ENCODE results near the gene ASCL5. TPM values are rescaled to one million over a fixed set of nuclear protein-coding genes. Genes with fewer than 3 reads are reported as not detected.

The ASCL5 gene
- total RNA-seq, 1 experiment from 2014 or later: not detected

DNA sequence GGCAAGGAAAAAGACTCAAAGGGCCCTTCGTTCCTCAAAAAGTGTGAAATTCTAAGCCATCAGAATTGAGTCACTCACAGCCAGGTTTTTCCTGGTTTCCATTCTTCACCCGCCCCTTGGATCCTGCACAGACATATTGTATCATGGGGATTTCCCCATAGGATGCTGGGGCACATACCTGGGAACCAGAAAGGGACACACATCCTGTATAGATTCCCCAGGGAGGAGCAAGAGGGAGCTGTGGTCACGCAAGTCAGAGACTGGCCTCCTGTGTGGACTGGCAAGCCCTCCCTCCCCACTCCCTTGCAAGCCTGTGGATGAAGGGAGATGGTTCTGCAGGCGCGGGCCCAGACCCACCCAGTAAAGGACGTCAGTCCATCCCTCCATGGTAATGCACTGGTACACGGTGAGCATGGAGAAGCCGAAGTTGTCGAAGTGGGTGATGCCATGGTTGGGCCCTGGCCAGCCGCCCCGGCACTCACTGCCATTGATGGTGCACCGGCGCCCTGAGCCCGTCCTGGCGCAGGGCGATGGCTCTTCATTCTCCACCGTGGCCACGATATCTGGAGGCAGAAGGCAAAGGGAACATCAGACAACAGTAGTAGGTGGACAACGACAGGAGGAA, 38.0 kb downstream of the ASCL5 start:
- Histone ChIP-seq H3K27ac (no peak overlapping the region), H3K9me3 (replicated peaks) (no peaks in the 10 kb centered on the region; the same call in 1 of the 2 replicates), H3K4me1 (replicated peaks) (no peaks in the 10 kb centered on the region), H3K27me3 (replicated peaks) (peaks cover 2% of the 10 kb centered on the region; the same call in 1 of the 2 replicates), H3K4me3 (no peak overlapping the region), H3K36me3 (no peaks in the 10 kb centered on the region)
- no peak for DNase-seq (ENCODE audit: low read depth in 1 of 2, low spot score in 2 of 2)

- Histone ChIP-seq H3K27ac (no peak overlapping the region), H3K4me1 (replicated peaks) (no peaks in the 10 kb centered on the region), H3K4me3 (no peak overlapping the region), H3K9me3 (replicated peaks) (no peaks in the 10 kb centered on the region; the same call in 1 of the 2 replicates), H3K36me3 (no peaks in the 10 kb centered on the region), H3K27me3 (replicated peaks) (peaks cover 8% of the 10 kb centered on the region; the same call in 1 of the 2 replicates)
- DNase-seq (ENCODE audit: low read depth in 1 of 2, low spot score in 2 of 2): no peak
Observed at GRCh38 chr1:201088395-201088794, 38.6 kb downstream of the ASCL5 start.

DNA sequence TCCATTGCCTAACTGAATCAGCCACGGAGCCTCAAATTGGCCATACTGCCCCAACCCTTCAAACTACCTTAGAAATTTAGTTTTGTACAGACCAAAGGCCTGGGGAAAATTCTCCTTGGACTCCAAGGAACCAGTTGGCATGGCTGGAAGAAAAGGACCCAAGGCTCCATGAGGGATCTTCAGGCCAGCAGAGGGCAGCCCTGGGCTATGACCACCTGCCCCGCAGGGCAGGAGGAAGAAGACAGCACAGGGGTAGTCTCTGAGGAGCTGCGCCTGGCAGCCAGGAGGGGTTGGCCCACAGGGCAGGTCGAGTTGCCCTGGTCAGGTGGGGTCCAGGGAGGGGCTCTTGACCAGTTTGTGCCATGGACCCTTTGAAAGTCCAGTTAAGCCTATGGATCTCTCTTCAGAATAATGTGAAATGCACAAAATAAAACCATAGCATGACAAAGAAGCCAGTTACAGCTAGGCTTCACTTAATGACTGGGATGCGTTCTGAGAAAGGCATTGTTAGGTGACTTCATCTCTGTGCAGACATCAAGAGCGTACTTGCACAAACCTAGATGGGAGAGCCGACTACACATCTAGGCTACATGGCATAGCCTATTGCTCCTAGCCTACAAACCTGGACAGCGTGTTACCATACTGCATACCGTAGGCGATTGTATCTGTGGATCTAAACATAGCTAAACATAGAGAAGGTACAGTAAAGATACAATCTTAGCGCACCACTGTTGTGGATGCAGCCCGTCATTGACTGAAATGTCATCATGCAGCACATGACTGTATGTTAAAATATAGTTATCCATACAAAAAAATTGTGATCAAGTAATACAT, 40.9 kb downstream of the ASCL5 start:
- no peaks in the 10 kb centered on the region for H3K4me1 ChIP-seq (replicated peaks)
- peaks cover 8% of the 10 kb centered on the region; the same call in 1 of the 2 replicates for H3K27me3 ChIP-seq (replicated peaks)
- no peak overlapping the region for H3K27ac ChIP-seq
- no peaks in the 10 kb centered on the region; the same call in 1 of the 2 replicates for H3K9me3 ChIP-seq (replicated peaks)
- H3K36me3 ChIP-seq: no peaks in the 10 kb centered on the region
- DNase-seq (ENCODE audit: low read depth in 1 of 2, low spot score in 2 of 2): peak; percentile 38 to 55
- H3K4me3 ChIP-seq: no peak overlapping the region

- Histone ChIP-seq H3K4me3 (no peak overlapping the region), H3K9me3 (replicated peaks) (no peaks in the 10 kb centered on the region; the same call in 1 of the 2 replicates), H3K27me3 (replicated peaks) (peaks cover 8% of the 10 kb centered on the region; the same call in 1 of the 2 replicates), H3K4me1 (replicated peaks) (no peaks in the 10 kb centered on the region), H3K27ac (no peak overlapping the region), H3K36me3 (no peaks in the 10 kb centered on the region)
- no peak for DNase-seq (ENCODE audit: low read depth in 1 of 2, low spot score in 2 of 2)
Observed at GRCh38 chr1:201084295-201084694, 42.7 kb downstream of the ASCL5 start.

GRCh38 chr1:201083741-201084140, 43.2 kb downstream of the ASCL5 start:
- DNase-seq (ENCODE audit: low read depth in 1 of 2, low spot score in 2 of 2): no peak
- H3K27ac ChIP-seq: no peak overlapping the region
- no peak overlapping the region for H3K4me3 ChIP-seq
- no peaks in the 10 kb centered on the region for H3K36me3 ChIP-seq
- H3K9me3 ChIP-seq (replicated peaks): no peaks in the 10 kb centered on the region; the same call in 1 of the 2 replicates
- H3K4me1 ChIP-seq (replicated peaks): no peaks in the 10 kb centered on the region
- H3K27me3 ChIP-seq (replicated peaks): peaks cover 8% of the 10 kb centered on the region; the same call in 1 of the 2 replicates

DNA sequence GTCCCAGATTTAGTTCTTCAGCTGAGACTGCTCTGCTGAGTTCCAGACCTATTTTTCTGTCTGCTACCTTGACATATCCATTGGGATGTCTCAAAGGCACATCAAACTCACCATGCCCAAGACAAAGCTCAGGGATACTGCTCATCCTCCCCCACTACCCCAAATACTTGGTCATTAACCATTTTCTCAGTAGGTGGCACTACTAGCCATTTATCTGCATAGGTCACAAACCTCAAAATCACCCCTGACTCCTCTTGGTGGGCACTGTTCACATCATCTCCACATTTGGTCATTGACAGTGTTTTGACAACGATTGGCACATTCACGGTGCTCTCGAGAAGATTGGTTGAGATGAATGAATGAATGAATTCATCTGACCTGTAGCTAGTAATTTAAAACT, 46.8 kb downstream of the ASCL5 start:
- H3K4me1 ChIP-seq (replicated peaks): no peaks in the 10 kb centered on the region
- H3K27me3 ChIP-seq (replicated peaks): peaks cover 8% of the 10 kb centered on the region; the same call in 1 of the 2 replicates
- H3K4me3 ChIP-seq: no peak overlapping the region
- no peak for DNase-seq (ENCODE audit: low read depth in 1 of 2, low spot score in 2 of 2)
- H3K9me3 ChIP-seq (replicated peaks): no peaks in the 10 kb centered on the region; the same call in 1 of the 2 replicates
- no peak overlapping the region for H3K27ac ChIP-seq
- no peaks in the 10 kb centered on the region for H3K36me3 ChIP-seq

- Histone ChIP-seq H3K4me3 (no peak overlapping the region), H3K9me3 (replicated peaks) (no peaks in the 10 kb centered on the region), H3K27me3 (replicated peaks) (no peaks in the 10 kb centered on the region), H3K4me1 (replicated peaks) (peaks cover under 1% of the 10 kb centered on the region), H3K27ac (no peak overlapping the region), H3K36me3 (no peaks in the 10 kb centered on the region)
- no peak for DNase-seq (ENCODE audit: low read depth in 1 of 2, low spot score in 2 of 2)
Observed at GRCh38 chr1:201077736-201078135, 49.2 kb downstream of the ASCL5 start.

- Histone ChIP-seq H3K27ac (no peak overlapping the region), H3K27me3 (replicated peaks) (no peaks in the 10 kb centered on the region), H3K36me3 (no peaks in the 10 kb centered on the region), H3K9me3 (replicated peaks) (no peaks in the 10 kb centered on the region), H3K4me1 (replicated peaks) (peaks cover 7% of the 10 kb centered on the region), H3K4me3 (no peak overlapping the region)
- no peak for DNase-seq (ENCODE audit: low read depth in 1 of 2, low spot score in 2 of 2)
Observed at GRCh38 chr1:201077116-201077515, 49.9 kb downstream of the ASCL5 start.

DNA sequence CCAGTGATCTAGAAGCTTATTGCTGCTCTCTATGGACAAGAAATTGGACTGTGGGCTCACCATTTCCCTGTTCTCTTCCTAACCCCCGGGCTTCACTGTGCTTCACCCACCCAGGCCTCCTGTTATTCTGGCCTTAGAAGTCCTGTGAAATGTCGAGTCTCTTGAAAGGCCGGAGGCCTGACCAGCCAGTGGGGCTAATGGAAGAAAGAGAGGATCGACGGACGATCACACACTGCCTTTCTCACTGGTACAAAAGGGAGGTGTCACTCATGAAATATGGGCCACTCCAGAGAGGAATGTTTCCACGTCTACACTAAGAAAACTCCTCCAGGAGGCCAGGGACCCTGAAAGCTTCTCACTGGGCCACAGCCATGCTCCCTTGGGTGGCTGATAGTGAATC, 50.9 kb downstream of the ASCL5 start:
- Histone ChIP-seq H3K9me3 (replicated peaks) (no peaks in the 10 kb centered on the region), H3K36me3 (no peaks in the 10 kb centered on the region), H3K27ac (no peak overlapping the region), H3K4me1 (replicated peaks) (peaks cover 11% of the 10 kb centered on the region), H3K27me3 (replicated peaks) (no peaks in the 10 kb centered on the region), H3K4me3 (no peak overlapping the region)
- DNase-seq (ENCODE audit: low read depth in 1 of 2, low spot score in 2 of 2): no peak

GRCh38 chr1:201074018-201074417, 53.0 kb downstream of the ASCL5 start:
- no peaks in the 10 kb centered on the region for H3K27me3 ChIP-seq (replicated peaks)
- no peak for DNase-seq (ENCODE audit: low read depth in 1 of 2, low spot score in 2 of 2)

DNA sequence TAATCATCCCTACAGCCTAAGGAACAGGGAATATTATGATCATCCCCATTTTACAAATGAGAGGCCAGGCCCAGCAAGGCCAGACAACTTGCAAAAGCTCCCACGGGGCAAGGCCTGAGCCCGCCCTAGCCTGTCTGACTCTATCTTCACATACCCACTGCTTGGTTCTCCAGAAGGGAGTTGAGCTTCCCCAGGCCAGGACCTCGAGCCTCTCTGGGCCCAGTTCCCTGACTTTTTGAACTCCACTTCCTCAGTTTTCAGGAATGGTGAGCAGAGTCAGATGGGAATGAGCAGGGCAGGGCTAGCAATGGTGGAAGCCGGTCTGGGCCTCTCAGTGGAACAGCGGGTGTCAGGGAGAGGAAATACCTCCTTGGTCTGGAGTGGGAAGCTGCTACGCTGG, 54.1 kb downstream of the ASCL5 start:
- no peak for DNase-seq (ENCODE audit: low read depth in 1 of 2, low spot score in 2 of 2)
- peaks cover 11% of the 10 kb centered on the region for H3K4me1 ChIP-seq (replicated peaks)
- H3K9me3 ChIP-seq (replicated peaks): no peaks in the 10 kb centered on the region
- H3K27me3 ChIP-seq (replicated peaks): no peaks in the 10 kb centered on the region
- H3K27ac ChIP-seq: no peak overlapping the region
- H3K4me3 ChIP-seq: no peak overlapping the region
- H3K36me3 ChIP-seq: no peaks in the 10 kb centered on the region

More at GRCh38 chr1:201074018-201074417, 53.0 kb downstream of the ASCL5 start:
- Histone ChIP-seq H3K27ac (no peak overlapping the region), H3K9me3 (replicated peaks) (no peaks in the 10 kb centered on the region), H3K4me3 (no peak overlapping the region), H3K36me3 (no peaks in the 10 kb centered on the region), H3K4me1 (replicated peaks) (peaks cover 11% of the 10 kb centered on the region)

DNA sequence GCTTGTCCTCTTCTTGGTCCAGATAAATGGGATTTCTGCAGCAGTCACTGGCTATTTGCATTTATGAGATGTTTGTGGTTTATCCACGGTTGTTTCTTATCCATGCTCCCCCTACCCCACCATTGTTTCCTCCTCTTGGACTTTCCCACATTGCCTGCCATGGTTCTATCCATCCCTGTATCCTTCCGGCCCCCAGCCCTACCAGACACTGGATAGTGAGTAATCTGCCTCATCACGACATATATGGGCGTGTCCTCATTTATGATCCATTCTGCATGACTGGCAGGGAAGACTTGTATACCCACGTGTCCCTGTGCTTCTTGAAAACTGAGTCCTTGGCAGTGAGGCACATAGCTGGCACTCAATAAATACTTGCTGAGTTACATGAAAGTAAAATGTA, 54.8 kb downstream of the ASCL5 start:
- no peaks in the 10 kb centered on the region for H3K9me3 ChIP-seq (replicated peaks)
- no peak overlapping the region for H3K27ac ChIP-seq
- H3K27me3 ChIP-seq (replicated peaks): no peaks in the 10 kb centered on the region
- H3K4me1 ChIP-seq (replicated peaks): peaks cover 11% of the 10 kb centered on the region
- no peak overlapping the region for H3K4me3 ChIP-seq
- peak; percentile 23 to 59 for DNase-seq (ENCODE audit: low read depth in 1 of 2, low spot score in 2 of 2)
- no peaks in the 10 kb centered on the region for H3K36me3 ChIP-seq

- Histone ChIP-seq H3K27ac (no peak overlapping the region), H3K4me3 (no peak overlapping the region), H3K27me3 (replicated peaks) (0 out of 2 replicates have a peak, but pooled peaks cover 6% of the 10 kb centered on the region), H3K9me3 (replicated peaks) (no peaks in the 10 kb centered on the region), H3K36me3 (no peaks in the 10 kb centered on the region), H3K4me1 (replicated peaks) (peaks cover 11% of the 10 kb centered on the region)
- no peak for DNase-seq (ENCODE audit: low read depth in 1 of 2, low spot score in 2 of 2)
Observed at GRCh38 chr1:201069636-201070035, 57.3 kb downstream of the ASCL5 start.

- no peak for DNase-seq (ENCODE audit: low read depth in 1 of 2, low spot score in 2 of 2)
- no peak overlapping the region for H3K4me3 ChIP-seq
- no peaks in the 10 kb centered on the region for H3K36me3 ChIP-seq
- no peak overlapping the region for H3K27ac ChIP-seq
- H3K9me3 ChIP-seq (replicated peaks): no peaks in the 10 kb centered on the region
- H3K4me1 ChIP-seq (replicated peaks): peaks cover 11% of the 10 kb centered on the region
- H3K27me3 ChIP-seq (replicated peaks): 0 out of 2 replicates have a peak, but pooled peaks cover 6% of the 10 kb centered on the region
Observed at GRCh38 chr1:201068976-201069375, 58.0 kb downstream of the ASCL5 start.
